Smooth muscle cell (in vitro differentiated cells): ENCODE measurements around the gene PLEKHA4. TPM values are rescaled to one million over a fixed set of nuclear protein-coding genes. Genes with fewer than 3 reads are reported as not detected.
"Not testable (repeated sequence)": the region's sequence is repeated elsewhere in the genome, so short reads cannot be mapped to it uniquely, and the experiment has no call there.

Experiments
- DNase-seq: peaks from one replicate; lab custom pipeline; 2025; ENCODE audit not compliant: unreplicated experiment; lab: John Stamatoyannopoulos, UW
- H2AFZ ChIP-seq: fragments of 200-600 bp; sonication (generic); 2 replicates; pipeline ENCODE4 v1.6.0; 2016; ENCODE audit warnings: antibody characterized with exemption, low read depth, mild to moderate bottlenecking
- H3F3A ChIP-seq: fragments of 200-600 bp; sonication (generic); 2 replicates; pipeline ENCODE4 v1.6.0; 2017; ENCODE audit warnings: antibody characterized with exemption, low read depth
- H3K27ac ChIP-seq: fragments of 200-600 bp; sonication (generic); 2 replicates; pipeline ENCODE4 v1.5.1; 2016; ENCODE audit warnings: low read depth, mild to moderate bottlenecking
- H3K27me3 ChIP-seq: fragments of 200-600 bp; sonication (generic); 2 replicates; pipeline ENCODE4 v1.6.1; 2016; ENCODE audit warnings: low read depth, mild to moderate bottlenecking
- H3K36me3 ChIP-seq: fragments of 200-600 bp; sonication (generic); 2 replicates; pipeline ENCODE4 v1.5.1; 2016; ENCODE audit warnings: low read depth
- H3K4me1 ChIP-seq: fragments of 200-600 bp; sonication (generic); 2 replicates; pipeline ENCODE4 v1.5.1; 2016; ENCODE audit warnings: low read depth
- H3K4me2 ChIP-seq: fragments of 200-600 bp; sonication (generic); 2 replicates; pipeline ENCODE4 v1.6.0; 2016; ENCODE audit warnings: mild to moderate bottlenecking
- H3K4me3 ChIP-seq: fragments of 200-600 bp; sonication (generic); 2 replicates; pipeline ENCODE4 v1.5.1; 2016; ENCODE audit warnings: mild to moderate bottlenecking
- H3K79me2 ChIP-seq: fragments of 200-600 bp; sonication (generic); 2 replicates; pipeline ENCODE4 v1.6.0; 2016; ENCODE audit warnings: low read depth, mild to moderate bottlenecking
- H3K9ac ChIP-seq: fragments of 200-600 bp; sonication (generic); 2 replicates; pipeline ENCODE4 v1.6.0; 2016; ENCODE audit warnings: low read depth
- H3K9me3 ChIP-seq: fragments of 200-600 bp; sonication (generic); replicated peaks from 2 replicates; pipeline ENCODE4 v1.5.1; 2016; ENCODE audit warnings: low read depth
- H4K20me1 ChIP-seq: fragments of 200-600 bp; sonication (generic); 2 replicates; pipeline ENCODE4 v1.6.0; 2016; ENCODE audit warnings: low read depth
- CTCF ChIP-seq: fragments of 200-600 bp; sonication (generic); IDR thresholded peaks from 2 replicates; pipeline ENCODE4 v1.5.1; 2017; ENCODE audit warnings: borderline replicate concordance, mild to moderate bottlenecking, antibody characterized with exemption; ENCODE audit not compliant: insufficient read depth, poor library complexity, severe bottlenecking
- WGBS: methylation state at CpG from one replicate; pipeline ENCODE4 v1.1.7; 2016; ENCODE audit warnings: low lambda C conversion rate; 5-methylcytosine and 5-hydroxymethylcytosine counted together
- polyA plus RNA-seq: library from polyadenylated mRNA; unstranded; fragments of >200 nt; fragmentation: Nextera tagmentation; extraction: Ambion mirVana; gene quantifications from 2 replicates; pipeline ENCODE4 v1.2.1, GENCODE V29; 2016
- total RNA-seq: library from RNA; depleted of rRNA; stranded (reverse); fragments of >200 nt; gene quantifications from 2 replicates; pipeline ENCODE4 v1.2.3, GENCODE V29; 2014

The PLEKHA4 gene
- total and polyA plus RNA-seq, 2 experiments from 2014 or later: 4.4 to 39.2 TPM

GRCh38 chr19:48854103-48854502 is 14.3 kb downstream of the PLEKHA4 start:
- peaks cover 4% of the 10 kb centered on the region for H3K4me1 ChIP-seq
- H3K36me3 ChIP-seq: no peaks in the 10 kb centered on the region
- no peak overlapping the region for H3K9ac ChIP-seq
- 95% methylated on average over 7 of the region's 7 CpGs for WGBS
- H3K4me2 ChIP-seq: no peak overlapping the region
- no peaks in the 10 kb centered on the region for H3K79me2 ChIP-seq
- H4K20me1 ChIP-seq: no peaks in the 10 kb centered on the region
- no peak overlapping the region for H2AFZ ChIP-seq
- DNase-seq: no peak
- H3F3A ChIP-seq: no peaks in the 10 kb centered on the region
- H3K27me3 ChIP-seq: no peaks in the 10 kb centered on the region
- H3K9me3 ChIP-seq: no peaks in the 10 kb centered on the region
- no peak overlapping the region for H3K4me3 ChIP-seq
- TF ChIP-seq CTCF: no peak
- H3K27ac ChIP-seq: no peak overlapping the region

- H3K9ac ChIP-seq: no peak overlapping the region
- TF ChIP-seq CTCF: no peak
- no peaks in the 10 kb centered on the region for H3F3A ChIP-seq
- H3K27ac ChIP-seq: no peak overlapping the region
- peaks cover 4% of the 10 kb centered on the region for H3K4me1 ChIP-seq
- whole genome bisulfite sequencing: 97% methylated on average over 8 of the region's 8 CpGs
- no peaks in the 10 kb centered on the region for H3K27me3 ChIP-seq
- H4K20me1 ChIP-seq: no peaks in the 10 kb centered on the region
- H3K4me2 ChIP-seq: no peak overlapping the region
- no peak overlapping the region for H2AFZ ChIP-seq
- H3K4me3 ChIP-seq: no peak overlapping the region
- no peak for DNase-seq
- H3K9me3 ChIP-seq: no peaks in the 10 kb centered on the region
- H3K36me3 ChIP-seq: no peaks in the 10 kb centered on the region
- no peaks in the 10 kb centered on the region for H3K79me2 ChIP-seq
These were observed 14.9 kb downstream of the PLEKHA4 start for GRCh38 chr19:48853483-48853882.

- no peak overlapping the region for H3K27ac ChIP-seq
- DNase-seq: no peak
- no peak overlapping the region for H3K9ac ChIP-seq
- H3K27me3 ChIP-seq: no peaks in the 10 kb centered on the region
- H2AFZ ChIP-seq: no peak overlapping the region
- no peaks in the 10 kb centered on the region for H3K79me2 ChIP-seq
- no peak overlapping the region for H3K4me2 ChIP-seq
- no peaks in the 10 kb centered on the region for H3K9me3 ChIP-seq
- no peaks in the 10 kb centered on the region for H3F3A ChIP-seq
- TF ChIP-seq CTCF: no peak
- no peaks in the 10 kb centered on the region for H4K20me1 ChIP-seq
- H3K36me3 ChIP-seq: no peaks in the 10 kb centered on the region
- no peak overlapping the region for H3K4me3 ChIP-seq
- WGBS: 95% methylated on average over 4 of the region's 4 CpGs
- no peaks in the 10 kb centered on the region for H3K4me1 ChIP-seq
These were observed 16.1 kb downstream of the PLEKHA4 start for GRCh38 chr19:48852292-48852691.

GRCh38 chr19:48846659-48847058 is 21.8 kb downstream of the PLEKHA4 start:
- WGBS: 99% methylated on average over 3 of the region's 3 CpGs
- not testable (repeated sequence) for H3K9me3 ChIP-seq

More at GRCh38 chr19:48846659-48847058, 21.8 kb downstream of the PLEKHA4 start:
- H4K20me1 ChIP-seq, H3K9ac ChIP-seq, H3K4me1 ChIP-seq, H3K27ac ChIP-seq, H2AFZ ChIP-seq, H3K4me2 ChIP-seq, H3K4me3 ChIP-seq, DNase-seq, H3F3A ChIP-seq, H3K36me3 ChIP-seq, H3K27me3 ChIP-seq, H3K79me2 ChIP-seq: not testable (repeated sequence)
